Activated CD4-positive, alpha-beta T cell treated with anti-CD3 and anti-CD28 coated beads, Interleukin-2, amount 10 ng/mL, durations not matched to agents 7 days and 5 days (primary cell): ENCODE measurements around the gene AUTS2. TPM values are rescaled to one million over a fixed set of nuclear protein-coding genes. Genes with fewer than 3 reads are reported as not detected.

ENCODE experiments used
- CTCF ChIA-PET: fragments of 350-600 bp; sonication (Branson Sonifier 250); formaldehyde crosslinking; loops from one replicate; lab custom pipeline; 2021; ENCODE audit warnings: antibody characterized with exemption; lab: Charles Lee
- POLR2A ChIA-PET: fragments of 350-600 bp; sonication (Branson Sonifier 250); formaldehyde crosslinking; loops from one replicate; lab custom pipeline; 2021; ENCODE audit warnings: antibody characterized with exemption; lab: Charles Lee
- DNase-seq: peaks from one replicate; pipeline ENCODE4 v3.0.0-alpha.2; 2020
- H3K27ac Mint-ChIP-seq: one replicate; pipeline ENCODE4 v1.8.0; 2021; ENCODE audit warnings: mild to moderate bottlenecking, moderate library complexity, mixed read lengths
- H3K27me3 Mint-ChIP-seq: one replicate; pipeline ENCODE4 v1.8.0; 2021; ENCODE audit warnings: mixed read lengths
- H3K36me3 Mint-ChIP-seq: one replicate; pipeline ENCODE4 v1.8.0; 2021; ENCODE audit warnings: low read depth, mixed read lengths
- H3K4me1 Mint-ChIP-seq: one replicate; pipeline ENCODE4 v1.8.0; 2021; ENCODE audit warnings: mixed read lengths
- H3K4me3 Mint-ChIP-seq: one replicate; pipeline ENCODE4 v1.8.0; 2021; ENCODE audit warnings: mild to moderate bottlenecking, moderate library complexity, mixed read lengths
- H3K9me3 Mint-ChIP-seq: one replicate; pipeline ENCODE4 v1.8.0; 2021; ENCODE audit warnings: mixed read lengths
- total RNA-seq, 2 experiments: library from RNA; stranded (reverse); gene quantifications; one replicate each; pipeline ENCODE4 v1.2.3, GENCODE V29; 2021

AUTS2 gene
- total RNA-seq, 2 experiments from 2014 or later = 13.9 to 18.9 TPM

DNA sequence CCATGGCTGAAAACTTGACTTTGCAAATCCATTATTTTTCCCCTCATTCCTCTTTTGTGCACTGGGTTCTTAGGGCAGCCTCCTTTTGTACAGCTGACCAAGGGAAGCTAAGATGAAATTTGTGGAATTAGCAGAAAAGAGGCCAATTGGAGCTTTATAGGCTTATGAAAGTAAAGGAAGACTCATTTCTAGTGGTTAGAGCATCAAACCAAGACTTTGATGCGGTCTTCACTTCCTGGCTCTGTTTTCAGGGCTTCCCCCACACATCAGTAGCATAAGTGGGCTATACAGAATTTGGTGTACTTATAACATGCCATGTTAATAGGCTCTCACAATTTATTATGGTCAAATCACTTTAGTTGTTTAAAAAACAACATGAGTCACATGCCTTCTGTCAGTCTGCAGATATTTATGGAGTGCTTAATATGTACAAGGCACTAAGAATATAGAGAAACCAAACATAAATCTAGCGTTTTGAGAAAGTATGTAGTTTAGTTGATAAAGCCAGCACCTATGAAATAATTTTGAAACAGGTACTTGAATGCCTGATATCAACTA, 5.7 kb downstream of the AUTS2 start:
- Mint-ChIP-seq H3K9me3 (no peaks in the 10 kb centered on the region), H3K4me1 (peaks cover 7% of the 10 kb centered on the region), H3K27ac (no peak overlapping the region), H3K4me3 (no peak overlapping the region), H3K36me3 (no peaks in the 10 kb centered on the region), H3K27me3 (peaks cover 24% of the 10 kb centered on the region)
- DNase-seq = peak; percentile 34
- POLR2A ChIA-PET = no interaction called here
- CTCF ChIA-PET = no interaction called here

DNA sequence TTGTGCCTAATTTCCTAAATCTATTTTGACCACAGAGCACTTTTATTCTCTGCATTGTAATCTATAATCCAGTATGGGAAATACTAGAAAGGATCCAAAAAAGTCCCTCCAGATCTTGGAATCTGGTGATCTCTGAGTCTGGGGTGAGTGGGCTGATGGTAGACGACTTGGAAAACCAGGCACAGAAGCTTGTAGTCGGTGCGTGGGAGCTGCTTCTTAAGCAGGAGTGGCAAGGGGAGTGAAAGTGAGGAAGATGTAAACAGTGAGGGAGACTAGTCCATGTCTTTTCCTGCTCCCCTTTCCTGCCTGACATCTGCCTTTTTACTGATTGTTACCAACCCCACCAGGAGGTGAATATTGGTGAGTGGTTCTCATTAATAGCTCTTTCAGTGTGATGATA, 6.8 kb downstream of the AUTS2 start:
- H3K27me3 Mint-ChIP-seq = peaks cover 19% of the 10 kb centered on the region
- H3K4me1 Mint-ChIP-seq = peaks cover 2% of the 10 kb centered on the region
- no peaks in the 10 kb centered on the region for H3K9me3 Mint-ChIP-seq
- DNase-seq = no peak
- ChIA-PET CTCF (no interaction called here), POLR2A (no interaction called here)
- H3K27ac Mint-ChIP-seq = no peak overlapping the region
- H3K4me3 Mint-ChIP-seq = no peak overlapping the region
- no peaks in the 10 kb centered on the region for H3K36me3 Mint-ChIP-seq

DNA sequence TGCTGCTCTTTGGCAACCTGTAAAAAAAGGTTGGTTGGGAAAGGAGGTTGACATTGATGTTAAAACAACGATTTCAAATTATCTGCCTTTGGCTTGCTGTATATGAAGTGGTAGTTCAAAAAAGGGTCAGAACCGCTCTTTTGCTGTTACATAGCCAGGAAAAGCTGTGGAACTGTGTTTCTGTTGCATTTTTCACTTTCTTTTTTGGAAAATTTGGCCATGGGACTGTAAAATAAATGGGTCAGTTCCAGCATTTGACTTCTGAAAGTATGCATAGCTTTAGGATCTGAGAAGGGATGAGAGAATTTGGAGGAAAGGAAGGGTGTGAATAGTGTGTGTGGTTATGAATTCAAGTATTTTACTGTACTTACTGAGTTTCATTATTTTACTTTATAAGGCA, 7.3 kb downstream of the AUTS2 start:
- H3K27me3 Mint-ChIP-seq = peaks cover 20% of the 10 kb centered on the region
- H3K27ac Mint-ChIP-seq = no peak overlapping the region
- no peaks in the 10 kb centered on the region for H3K4me1 Mint-ChIP-seq
- DNase-seq = no peak
- POLR2A ChIA-PET = no interaction called here
- H3K36me3 Mint-ChIP-seq = no peaks in the 10 kb centered on the region
- H3K9me3 Mint-ChIP-seq = no peaks in the 10 kb centered on the region
- H3K4me3 Mint-ChIP-seq = no peak overlapping the region
- CTCF ChIA-PET = no interaction called here

DNA sequence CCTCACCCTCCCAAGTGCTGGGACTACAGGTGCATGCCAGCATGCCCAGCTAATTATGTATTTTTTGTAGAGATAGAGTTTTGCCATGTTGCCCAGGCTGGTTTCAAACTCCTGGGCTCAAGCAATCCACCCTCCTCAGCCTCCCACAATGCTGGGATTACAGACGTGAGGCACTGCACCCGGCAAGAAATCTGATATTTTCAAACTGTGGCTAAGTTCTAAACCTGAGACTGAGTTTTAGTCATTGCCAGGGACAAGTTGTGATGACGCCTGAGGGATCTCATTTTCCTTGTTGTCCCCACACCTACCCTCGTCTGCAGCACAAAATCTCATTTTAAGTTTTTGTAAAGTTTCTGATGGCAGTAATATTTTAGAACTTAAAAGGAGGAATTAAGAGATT, 9.8 kb downstream of the AUTS2 start:
- no peak for DNase-seq
- H3K27ac Mint-ChIP-seq = no peak overlapping the region
- H3K36me3 Mint-ChIP-seq = no peaks in the 10 kb centered on the region
- POLR2A ChIA-PET = no interaction called here
- H3K9me3 Mint-ChIP-seq = no peaks in the 10 kb centered on the region
- no peaks in the 10 kb centered on the region for H3K4me1 Mint-ChIP-seq
- no peak overlapping the region for H3K4me3 Mint-ChIP-seq
- CTCF ChIA-PET = no interaction called here
- H3K27me3 Mint-ChIP-seq = peaks cover 20% of the 10 kb centered on the region

DNA sequence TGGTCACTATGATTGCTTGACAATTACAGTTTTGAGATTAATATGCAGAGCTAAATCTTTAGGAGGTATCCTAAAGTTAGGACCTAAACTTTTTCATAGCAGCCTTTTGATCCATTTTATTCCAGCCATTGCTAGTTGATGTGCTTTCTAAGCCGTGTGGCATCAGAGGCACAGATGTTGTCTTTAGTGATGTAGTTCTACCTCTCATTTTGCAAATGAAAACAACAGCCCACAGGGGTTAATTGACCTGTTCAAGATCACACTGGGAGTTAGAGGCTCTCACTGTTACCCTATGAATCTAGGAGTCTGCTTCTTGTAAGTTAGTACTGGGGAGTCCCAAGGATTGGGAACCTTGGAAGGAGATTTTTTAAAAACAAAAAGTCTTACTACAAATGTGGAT, 10.6 kb downstream of the AUTS2 start:
- POLR2A ChIA-PET = no interaction called here
- CTCF ChIA-PET = no interaction called here
- Mint-ChIP-seq H3K36me3 (no peaks in the 10 kb centered on the region), H3K27ac (no peak overlapping the region), H3K4me1 (no peaks in the 10 kb centered on the region), H3K27me3 (peaks cover 20% of the 10 kb centered on the region), H3K9me3 (no peaks in the 10 kb centered on the region), H3K4me3 (no peak overlapping the region)
- DNase-seq = no peak

DNA sequence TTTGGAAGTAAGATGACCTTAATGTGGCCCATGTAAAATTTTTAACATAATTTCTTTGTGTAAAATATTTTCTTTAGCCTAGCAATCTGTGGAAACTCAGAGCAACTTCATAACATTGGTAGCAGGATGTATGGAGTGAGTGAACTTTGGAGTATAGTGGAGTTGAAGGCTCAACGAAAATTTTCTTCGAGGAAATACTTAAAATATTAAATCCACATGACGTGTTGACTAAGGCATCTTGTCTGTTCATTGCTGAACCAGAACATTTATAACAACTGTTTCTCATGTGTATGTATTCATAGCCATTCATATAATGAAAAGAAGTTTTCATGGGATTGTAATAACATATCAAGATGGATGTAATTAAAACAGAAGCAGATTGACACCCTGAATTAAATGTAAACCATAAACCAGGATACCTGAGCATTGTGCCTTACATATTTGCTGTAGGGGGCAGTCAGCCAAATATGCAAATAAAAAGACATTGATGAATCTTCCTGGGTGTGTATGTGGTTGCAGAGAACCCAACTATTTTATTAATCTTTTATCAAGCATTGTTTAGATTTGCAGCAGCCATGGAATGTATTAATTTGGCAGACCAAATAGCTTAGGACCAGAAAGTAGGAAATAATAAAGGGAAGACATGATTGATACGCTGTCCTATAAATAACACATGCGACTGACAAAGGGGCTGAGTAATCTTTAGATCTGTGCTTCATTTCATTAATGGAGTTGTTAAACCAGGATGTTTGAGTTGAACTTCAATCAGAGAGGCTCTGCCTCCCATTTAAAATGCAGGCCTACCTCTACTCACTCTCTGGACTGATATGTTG, 11.5 kb downstream of the AUTS2 start:
- Mint-ChIP-seq H3K36me3 (no peaks in the 10 kb centered on the region), H3K27me3 (peaks cover 23% of the 10 kb centered on the region), H3K27ac (no peak overlapping the region), H3K4me1 (no peaks in the 10 kb centered on the region), H3K9me3 (no peaks in the 10 kb centered on the region), H3K4me3 (no peak overlapping the region)
- DNase-seq = no peak
- CTCF ChIA-PET = no interaction called here
- POLR2A ChIA-PET = no interaction called here

DNA sequence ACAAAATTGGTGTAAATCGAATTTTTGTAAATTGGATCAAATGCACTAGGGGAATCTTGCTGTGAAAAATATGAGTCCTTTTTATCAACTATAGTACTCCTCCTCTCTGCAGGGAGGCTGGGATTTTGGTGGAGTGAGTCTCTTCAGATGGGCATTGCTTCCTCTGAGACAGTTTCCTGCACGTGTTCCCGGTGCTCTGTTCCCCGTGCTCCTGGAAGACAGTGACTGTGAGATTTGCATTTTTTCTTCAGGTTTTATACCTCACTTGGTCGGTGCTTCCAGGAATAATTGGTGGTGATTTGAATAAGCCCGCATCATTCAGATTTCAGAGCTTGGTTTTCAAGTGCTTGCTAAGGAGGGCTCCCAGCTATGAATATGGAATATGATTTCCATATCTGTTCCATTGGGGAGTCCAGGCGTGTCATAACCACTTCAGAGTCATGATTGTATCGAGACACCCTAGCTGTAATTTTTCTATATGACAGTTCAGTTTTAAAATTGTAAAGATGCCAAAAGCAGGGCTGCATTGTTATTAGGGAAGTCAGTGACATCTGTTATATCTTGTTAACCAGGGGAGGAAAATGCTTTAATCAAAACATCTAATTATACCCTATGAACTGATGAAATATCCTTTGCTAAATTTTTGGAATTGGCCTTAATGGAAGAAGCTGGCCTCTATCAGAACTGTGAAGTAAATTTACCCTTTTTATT, 12.3 kb downstream of the AUTS2 start:
- no peak overlapping the region for H3K27ac Mint-ChIP-seq
- H3K9me3 Mint-ChIP-seq = no peaks in the 10 kb centered on the region
- H3K36me3 Mint-ChIP-seq = no peaks in the 10 kb centered on the region
- DNase-seq = no peak
- ChIA-PET CTCF (no interaction called here), POLR2A (no interaction called here)
- peaks cover 23% of the 10 kb centered on the region for H3K27me3 Mint-ChIP-seq
- no peak overlapping the region for H3K4me3 Mint-ChIP-seq
- H3K4me1 Mint-ChIP-seq = no peaks in the 10 kb centered on the region

DNA sequence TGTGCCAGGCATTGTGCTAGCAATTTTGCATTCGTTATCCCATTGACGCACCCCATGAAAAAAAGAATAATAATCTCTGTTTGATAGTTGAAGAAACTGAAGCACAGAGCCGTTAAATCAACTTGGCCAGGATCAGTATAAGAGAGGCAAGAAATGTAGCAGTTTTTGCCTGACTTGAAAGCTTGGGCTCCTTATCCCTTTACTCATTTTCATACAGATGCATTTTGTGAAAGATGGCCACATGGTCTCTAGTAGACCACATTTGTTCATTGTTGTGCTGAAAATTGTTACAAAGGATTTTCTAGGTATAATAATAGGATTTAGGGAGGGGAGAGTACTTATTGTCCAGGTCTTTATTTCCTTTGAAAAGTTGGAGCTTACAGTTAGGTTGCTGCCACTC, 14.7 kb downstream of the AUTS2 start:
- POLR2A ChIA-PET = no interaction called here
- H3K27me3 Mint-ChIP-seq = peaks cover 18% of the 10 kb centered on the region
- no peaks in the 10 kb centered on the region for H3K36me3 Mint-ChIP-seq
- DNase-seq = no peak
- H3K27ac Mint-ChIP-seq = no peak overlapping the region
- no peaks in the 10 kb centered on the region for H3K9me3 Mint-ChIP-seq
- H3K4me3 Mint-ChIP-seq = no peak overlapping the region
- H3K4me1 Mint-ChIP-seq = no peaks in the 10 kb centered on the region
- CTCF ChIA-PET = no interaction called here

DNA sequence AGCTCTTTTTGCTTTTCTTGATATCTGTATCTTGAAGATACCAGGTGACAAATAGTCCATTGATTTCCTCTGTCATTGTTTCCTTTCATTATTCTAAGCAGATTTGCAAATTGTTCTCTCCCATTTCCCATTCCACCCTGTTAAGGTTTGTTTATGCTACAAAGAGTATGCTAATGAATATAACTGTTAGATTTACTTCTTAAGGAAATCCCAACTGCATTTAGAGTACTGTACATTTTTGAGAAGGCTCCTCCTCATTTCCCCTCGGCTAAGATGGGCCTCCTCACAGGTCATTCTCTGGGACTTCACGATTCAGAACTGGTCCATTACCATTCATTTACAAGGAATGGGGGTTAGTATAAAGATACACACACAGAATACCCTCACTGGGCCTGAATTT, 15.6 kb downstream of the AUTS2 start:
- no peaks in the 10 kb centered on the region for H3K4me1 Mint-ChIP-seq
- no peak for DNase-seq
- H3K4me3 Mint-ChIP-seq = no peak overlapping the region
- H3K27me3 Mint-ChIP-seq = peaks cover 10% of the 10 kb centered on the region
- ChIA-PET CTCF (no interaction called here), POLR2A (no interaction called here)
- no peak overlapping the region for H3K27ac Mint-ChIP-seq
- no peaks in the 10 kb centered on the region for H3K9me3 Mint-ChIP-seq
- H3K36me3 Mint-ChIP-seq = no peaks in the 10 kb centered on the region

DNA sequence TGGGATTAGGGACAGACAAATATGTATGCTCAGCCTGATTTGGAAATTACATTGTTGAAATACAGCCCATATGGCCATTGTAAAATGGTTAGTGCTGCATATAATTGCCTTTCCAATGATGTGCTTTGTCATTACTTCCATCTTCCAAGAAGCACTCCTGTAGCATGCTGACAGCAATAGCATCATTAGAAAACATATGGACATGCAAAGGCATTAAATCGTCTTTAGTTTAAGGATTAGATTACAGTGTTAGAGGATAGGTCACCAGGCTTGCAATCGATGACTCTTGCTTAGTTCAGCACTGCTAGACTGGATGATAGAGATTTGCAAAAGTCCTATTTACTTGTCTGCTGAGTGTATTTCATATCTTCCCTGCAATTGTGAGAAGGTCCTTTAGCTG, 17.4 kb downstream of the AUTS2 start:
- H3K4me1 Mint-ChIP-seq = no peaks in the 10 kb centered on the region
- H3K9me3 Mint-ChIP-seq = no peaks in the 10 kb centered on the region
- H3K27ac Mint-ChIP-seq = no peak overlapping the region
- peaks cover 7% of the 10 kb centered on the region for H3K27me3 Mint-ChIP-seq
- H3K36me3 Mint-ChIP-seq = no peaks in the 10 kb centered on the region
- ChIA-PET CTCF (no interaction called here), POLR2A (no interaction called here)
- H3K4me3 Mint-ChIP-seq = no peak overlapping the region
- DNase-seq = no peak

DNA sequence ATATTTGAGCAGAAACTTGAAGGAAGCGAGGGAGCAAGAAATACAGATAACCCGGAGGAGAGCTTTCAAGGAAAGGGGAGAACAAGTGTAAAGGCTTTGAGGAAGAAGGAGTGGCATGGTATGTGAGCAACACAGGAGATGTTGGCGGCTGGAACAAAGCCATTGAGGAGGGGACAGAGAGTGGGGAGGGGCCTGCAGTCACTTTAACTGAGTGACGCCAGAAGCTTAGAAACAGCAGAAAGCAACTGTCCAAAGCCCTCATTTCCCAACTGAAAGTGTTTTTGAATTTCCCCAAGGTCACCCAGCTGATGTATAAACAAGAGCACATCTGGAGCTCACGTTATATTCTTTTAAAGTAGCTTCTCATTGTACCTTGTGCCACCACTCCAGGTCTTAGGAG, 19.1 kb downstream of the AUTS2 start:
- no peaks in the 10 kb centered on the region for H3K9me3 Mint-ChIP-seq
- H3K27me3 Mint-ChIP-seq = peaks cover 8% of the 10 kb centered on the region
- no peak for DNase-seq
- ChIA-PET POLR2A (no interaction called here), CTCF (no interaction called here)
- H3K27ac Mint-ChIP-seq = no peak overlapping the region
- H3K36me3 Mint-ChIP-seq = no peaks in the 10 kb centered on the region
- no peaks in the 10 kb centered on the region for H3K4me1 Mint-ChIP-seq
- H3K4me3 Mint-ChIP-seq = no peak overlapping the region

DNA sequence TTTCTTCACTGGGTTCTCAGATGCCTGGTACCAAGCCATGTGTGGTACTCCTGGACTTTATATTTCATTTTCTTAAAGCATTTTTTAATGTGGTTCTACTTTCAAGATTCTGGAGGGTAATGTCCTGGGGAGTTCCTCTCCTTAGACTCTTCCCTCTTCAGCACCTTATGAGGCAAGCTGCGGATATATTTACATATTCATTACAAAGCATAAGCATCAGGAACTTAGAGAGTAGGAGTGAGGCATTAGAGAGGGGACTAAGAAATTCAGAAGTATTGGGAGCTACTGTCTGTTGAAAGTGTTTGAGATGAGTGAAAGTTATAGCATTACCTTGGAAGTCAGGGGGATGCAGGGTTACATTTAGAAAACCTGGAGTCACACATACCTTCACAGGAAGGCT, 20.8 kb downstream of the AUTS2 start:
- Mint-ChIP-seq H3K27ac (no peak overlapping the region), H3K9me3 (no peaks in the 10 kb centered on the region), H3K4me3 (no peak overlapping the region), H3K4me1 (no peaks in the 10 kb centered on the region), H3K36me3 (no peaks in the 10 kb centered on the region), H3K27me3 (peaks cover 5% of the 10 kb centered on the region)
- POLR2A ChIA-PET = no interaction called here
- CTCF ChIA-PET = no interaction called here
- DNase-seq = no peak

DNA sequence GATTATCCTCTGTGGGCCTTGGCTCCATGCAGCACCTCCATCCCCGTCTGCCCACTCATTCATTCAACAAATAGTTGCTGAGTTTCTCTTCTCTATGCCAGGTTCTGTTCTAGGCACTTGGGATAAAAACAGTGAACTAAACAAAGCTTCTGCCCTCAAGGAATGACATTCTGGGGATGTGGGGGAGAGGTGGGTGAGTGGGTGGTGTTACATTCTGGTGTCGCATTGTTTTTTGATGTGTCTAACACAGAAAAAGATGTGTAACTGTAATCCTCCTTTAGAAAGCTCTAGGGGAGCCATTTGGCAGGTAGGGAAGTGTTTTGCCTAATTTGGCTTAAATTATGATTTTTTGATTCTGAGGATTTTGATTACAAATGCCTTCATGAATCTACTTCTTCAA, 21.4 kb downstream of the AUTS2 start:
- ChIA-PET POLR2A (no interaction called here), CTCF (no interaction called here)
- Mint-ChIP-seq H3K4me1 (no peaks in the 10 kb centered on the region), H3K9me3 (no peaks in the 10 kb centered on the region), H3K27ac (no peak overlapping the region), H3K36me3 (no peaks in the 10 kb centered on the region), H3K27me3 (peaks cover 4% of the 10 kb centered on the region), H3K4me3 (no peak overlapping the region)
- no peak for DNase-seq
